Measurements from ENCODE around the gene HLA-DPA1.
"Not testable (repeated sequence)": the region's sequence is repeated elsewhere in the genome, so short reads cannot be mapped to it uniquely, and the experiment has no call there.

Gene HLA-DPA1

DNA sequence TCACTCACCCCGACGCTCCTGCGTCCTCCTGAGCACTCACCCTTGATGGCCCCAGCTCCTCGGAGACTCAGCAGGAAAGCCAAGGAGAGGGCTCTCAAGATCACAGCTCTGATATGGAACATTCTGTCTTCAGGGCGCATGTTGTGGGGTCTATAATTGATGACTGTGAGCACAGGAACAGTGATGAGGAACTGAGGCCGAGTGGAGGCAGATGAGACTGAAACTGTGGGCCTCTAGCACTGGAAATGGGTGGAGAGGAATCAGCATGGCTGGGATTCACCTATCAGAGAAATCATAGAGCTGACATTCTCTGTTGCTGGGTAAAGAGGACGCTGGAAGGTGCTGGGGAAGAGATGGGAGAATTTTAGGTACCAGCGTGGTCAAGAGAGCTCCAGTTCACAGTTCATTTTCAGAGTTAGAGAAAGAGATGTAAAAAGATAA lies at the start of gene HLA-DPA1:
Gene HLA-DPA1 (minus strand): TSS at position 219 of the 441 bp plus-strand sequence.
- DNase-seq: peak; percentile 88

DNA sequence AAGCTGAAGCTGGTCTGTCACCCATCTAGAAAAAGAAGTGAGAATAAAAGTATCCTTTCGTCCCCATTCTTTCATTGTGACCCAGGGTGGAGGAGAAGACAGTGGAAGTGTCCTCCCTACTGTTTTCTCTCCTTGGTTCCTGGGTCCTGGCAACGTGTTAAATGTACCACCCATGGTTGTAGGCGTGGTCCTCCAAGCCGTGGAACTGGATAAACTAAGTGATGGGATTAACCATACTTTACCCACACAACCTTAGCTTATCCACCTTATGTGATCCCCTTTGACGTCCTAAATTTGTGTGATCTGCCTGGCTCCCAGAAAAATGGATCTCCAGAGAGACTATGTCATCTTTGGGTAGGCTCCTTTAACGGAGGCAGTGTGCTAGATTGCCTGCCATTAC lies 49.7 kb upstream of the HLA-DPA1 start:
- DNase-seq: no peak

DNA sequence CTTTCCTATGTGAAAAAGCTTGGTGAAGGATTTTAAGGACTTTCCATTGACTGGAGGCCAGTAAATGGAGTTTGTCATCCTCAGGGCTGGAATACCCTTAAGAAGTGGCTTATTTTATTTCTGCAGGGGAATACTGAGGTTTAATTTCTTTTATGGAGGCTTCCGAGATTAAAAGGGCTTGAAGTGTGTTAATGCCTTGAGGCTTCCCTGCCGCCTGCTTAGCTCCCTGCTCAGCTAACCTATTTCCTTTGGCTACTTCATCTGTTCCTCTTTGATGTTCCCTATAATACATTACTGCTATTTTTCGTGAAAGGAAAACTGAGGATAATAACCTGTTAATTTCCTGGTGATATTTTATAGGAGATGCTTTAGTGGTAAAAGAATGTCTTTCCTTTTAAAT lies 46.6 kb upstream of the HLA-DPA1 start:
- DNase-seq: no peak

- peak; percentile 69 for DNase-seq
Measured at GRCh38 chr6:33118525-33119123, 45.2 kb upstream of the HLA-DPA1 start.

- no peak for DNase-seq
Measured at GRCh38 chr6:33117811-33118277, 44.4 kb upstream of the HLA-DPA1 start.

- no peak for DNase-seq
Measured at GRCh38 chr6:33116841-33117711, 43.6 kb upstream of the HLA-DPA1 start.

GRCh38 chr6:33116417-33116816 lies 43.0 kb upstream of the HLA-DPA1 start:
- no peak for DNase-seq

DNA sequence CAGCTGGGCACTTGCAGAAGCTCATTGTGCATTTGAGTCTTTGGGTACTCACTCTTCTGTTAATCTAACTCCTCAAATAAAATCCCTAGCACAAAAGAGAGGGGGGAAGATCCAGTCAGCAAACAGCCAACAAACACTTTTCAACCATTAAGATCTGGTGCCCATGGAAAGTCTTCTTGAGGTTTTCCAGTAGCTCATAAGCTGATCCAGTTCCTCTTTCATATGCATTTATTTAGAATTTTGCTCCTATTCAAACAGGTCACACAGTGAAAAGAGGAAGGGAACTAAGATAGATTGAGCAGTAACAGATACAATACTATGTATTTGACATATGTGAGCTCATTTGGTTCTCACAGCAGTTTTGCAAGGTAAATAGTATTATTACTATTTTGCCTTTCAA lies 41.0 kb upstream of the HLA-DPA1 start:
- no peak for DNase-seq

DNA sequence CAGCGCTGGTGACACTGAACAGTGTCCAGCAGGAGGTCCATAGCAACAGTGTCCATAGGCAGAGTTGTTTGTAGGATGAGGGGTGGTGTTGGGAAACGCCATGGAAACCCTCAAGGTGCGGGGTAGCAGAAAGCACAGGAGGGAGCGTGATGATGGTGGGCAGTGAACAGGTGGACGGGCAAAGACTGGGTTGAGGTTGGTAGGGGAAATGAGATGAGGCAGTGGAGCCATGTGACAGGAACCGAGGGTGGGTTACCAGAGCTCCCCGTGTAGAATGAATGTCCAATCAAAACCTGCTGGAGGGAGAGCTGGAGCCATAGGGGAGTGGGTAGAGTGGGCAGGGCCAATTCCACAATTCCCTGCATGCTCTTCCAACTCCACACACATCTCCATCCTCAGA lies 40.3 kb upstream of the HLA-DPA1 start:
- no peak for DNase-seq

GRCh38 chr6:33112148-33112547 lies 38.7 kb upstream of the HLA-DPA1 start:
- DNase-seq: peak; percentile 54

GRCh38 chr6:33108307-33108706 lies 34.9 kb upstream of the HLA-DPA1 start:
- no peak for DNase-seq

- DNase-seq: no peak
Measured at GRCh38 chr6:33107641-33108040, 34.2 kb upstream of the HLA-DPA1 start.

- no peak for DNase-seq
Measured at GRCh38 chr6:33105916-33106871, 32.7 kb upstream of the HLA-DPA1 start.

- no peak for DNase-seq
Measured at GRCh38 chr6:33105386-33105785, 31.9 kb upstream of the HLA-DPA1 start.

DNA sequence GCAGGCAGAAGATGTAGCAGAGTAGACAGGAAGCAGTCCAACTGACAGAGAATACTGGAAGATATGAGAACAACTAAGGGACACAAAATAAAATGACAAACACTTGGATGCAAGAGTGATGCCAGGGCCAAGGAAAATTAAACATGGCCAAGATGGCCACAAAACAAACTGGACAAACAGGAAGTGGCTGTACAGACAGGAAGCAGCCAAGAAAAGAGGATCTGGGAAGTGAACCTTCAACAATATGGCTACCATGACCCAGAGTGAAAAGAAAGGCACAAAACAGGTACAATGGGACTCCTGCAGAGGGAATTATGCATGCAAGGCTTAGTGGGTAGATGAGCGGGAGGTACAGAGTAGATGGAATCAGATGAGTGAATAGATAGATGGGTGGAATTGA lies 31.4 kb upstream of the HLA-DPA1 start:
- no peak for DNase-seq

DNA sequence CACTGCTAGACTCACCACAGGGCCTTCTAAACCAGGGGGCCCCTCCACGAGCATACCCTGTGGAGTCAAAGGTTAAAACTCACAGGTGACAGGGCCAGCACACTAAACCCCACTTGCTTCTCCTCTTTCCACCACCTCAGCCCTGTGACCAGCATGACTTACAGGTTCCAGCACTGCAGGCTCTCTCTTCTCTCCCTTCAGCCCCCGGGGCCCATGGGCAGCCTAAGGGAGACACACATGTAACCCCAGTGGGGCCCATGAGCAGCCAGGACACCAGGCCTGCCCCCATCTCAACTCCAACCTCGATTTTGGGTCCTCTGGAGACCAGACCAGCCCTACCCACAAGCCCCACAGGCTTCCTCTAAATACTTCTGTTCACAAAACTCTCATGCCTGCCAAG lies 30.3 kb upstream of the HLA-DPA1 start:
- DNase-seq: no peak

GRCh38 chr6:33101121-33101737 lies 27.8 kb upstream of the HLA-DPA1 start:
- not testable (repeated sequence) for DNase-seq

DNA sequence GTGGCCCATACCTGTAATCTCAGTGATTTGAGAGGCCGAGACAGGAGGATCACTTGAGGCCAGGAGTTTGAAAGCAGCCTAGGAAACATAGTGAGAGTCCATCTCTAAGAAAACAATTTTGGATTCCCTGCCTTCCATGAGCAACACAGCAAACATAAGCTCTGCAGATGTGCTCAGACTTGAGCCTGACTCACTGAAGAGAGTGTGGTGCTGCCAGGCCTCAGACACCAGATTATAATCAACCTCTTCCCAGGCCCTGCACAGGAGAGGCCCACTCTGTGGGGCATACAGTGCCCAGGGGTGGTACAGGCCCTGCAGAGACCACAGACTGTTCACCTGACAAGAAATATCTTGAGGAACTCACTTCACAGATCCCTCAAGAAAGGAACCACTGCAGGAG lies 22.2 kb upstream of the HLA-DPA1 start:
- no peak for DNase-seq

DNA sequence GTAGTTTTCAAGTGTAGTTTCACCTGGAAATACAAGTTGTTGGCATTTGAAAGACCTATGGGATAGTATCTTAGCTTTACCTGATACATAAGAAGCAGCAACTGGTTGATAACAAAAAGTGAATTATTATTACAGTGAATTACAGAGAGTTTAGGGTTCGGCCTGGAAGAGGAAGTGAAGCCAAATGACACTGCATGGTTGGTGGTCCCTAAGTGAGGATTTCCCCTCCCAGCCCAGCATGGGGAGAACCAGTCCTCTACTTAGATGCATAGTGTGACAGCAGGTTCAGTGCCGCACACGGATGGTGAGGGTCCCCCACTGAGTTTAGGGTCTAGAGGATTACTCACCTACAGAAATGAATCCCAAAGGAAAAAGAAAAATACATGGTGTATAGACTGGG lies 20.4 kb upstream of the HLA-DPA1 start:
- no peak for DNase-seq

- DNase-seq: no peak
Measured at GRCh38 chr6:33092385-33092784, 18.9 kb upstream of the HLA-DPA1 start.

GRCh38 chr6:33091957-33092356 lies 18.5 kb upstream of the HLA-DPA1 start:
- DNase-seq: peak; percentile 54

- no peak for DNase-seq
Measured at GRCh38 chr6:33088931-33089620, 15.6 kb upstream of the HLA-DPA1 start.

All from activated CD4-positive, alpha-beta T cell treated with anti-CD3 and anti-CD28 coated beads, Interleukin-2, amount 50 U/mL, for 16 hours (primary cell).